Measurements from ENCODE around the gene MLLT10.

DNA sequence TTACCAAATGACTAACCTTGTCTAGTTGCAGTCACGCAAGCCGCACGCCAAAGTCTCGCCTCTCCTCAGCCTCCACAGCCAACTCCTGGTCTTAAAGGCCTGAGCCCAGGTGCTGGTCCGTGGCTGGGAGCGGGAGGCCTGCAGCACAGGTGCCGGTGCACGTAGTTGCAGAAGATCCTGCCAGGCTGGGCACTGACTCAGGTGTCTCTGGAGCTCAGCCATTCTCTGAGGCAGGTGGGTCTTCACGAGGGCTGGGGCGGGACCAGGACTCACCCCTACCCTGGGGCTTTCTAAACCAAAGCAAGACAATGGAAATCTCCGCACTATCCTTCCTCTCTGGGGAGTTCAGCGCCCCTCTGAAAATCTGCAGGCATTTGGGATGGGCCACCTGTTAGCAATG lies 216.4 kb downstream of the MLLT10 start:
- TF ChIP-seq POLR2AphosphoS5 (IDR thresholded peaks at IDR 0.05; ENCODE audit: low read depth, low read length): no peak
- no peak for TF ChIP-seq TAF1 (IDR thresholded peaks at IDR 0.05; ENCODE audit: borderline replicate concordance, low read depth, low read length)
